Nephron progenitor cell (in vitro differentiated cells): ENCODE measurements around the gene SPOP.

ENCODE experiments used
- DNase-seq: peaks from one replicate; pipeline ENCODE4 v3.0.0; 2021
- H3K27ac Mint-ChIP-seq: 2 replicates; pipeline ENCODE4 v1.8.0; 2021; ENCODE audit warnings: mild to moderate bottlenecking, moderate library complexity, mixed read lengths
- H3K27me3 Mint-ChIP-seq: 2 replicates; pipeline ENCODE4 v1.8.0; 2021; ENCODE audit warnings: mild to moderate bottlenecking, low read depth, mixed read lengths; ENCODE audit not compliant: poor library complexity
- H3K36me3 Mint-ChIP-seq: 2 replicates; pipeline ENCODE4 v1.8.0; 2021; ENCODE audit warnings: low read depth, mixed read lengths
- H3K4me1 Mint-ChIP-seq: 2 replicates; pipeline ENCODE4 v1.8.0; 2021; ENCODE audit warnings: mixed read lengths
- H3K4me3 Mint-ChIP-seq: 2 replicates; pipeline ENCODE4 v1.8.0; 2021; ENCODE audit warnings: mild to moderate bottlenecking, moderate library complexity, mixed read lengths
- H3K9me3 Mint-ChIP-seq: 2 replicates; pipeline ENCODE4 v1.8.0; 2021; ENCODE audit warnings: mild to moderate bottlenecking, moderate library complexity, mixed read lengths
- TF ChIP-seq, protein P1 (sequence below): fragments of 200-600 bp; sonication (generic); IDR thresholded peaks from 2 replicates; pipeline ENCODE4 v1.5.0; 2021; ENCODE audit warnings: antibody characterized with exemption

SPOP gene

DNA sequence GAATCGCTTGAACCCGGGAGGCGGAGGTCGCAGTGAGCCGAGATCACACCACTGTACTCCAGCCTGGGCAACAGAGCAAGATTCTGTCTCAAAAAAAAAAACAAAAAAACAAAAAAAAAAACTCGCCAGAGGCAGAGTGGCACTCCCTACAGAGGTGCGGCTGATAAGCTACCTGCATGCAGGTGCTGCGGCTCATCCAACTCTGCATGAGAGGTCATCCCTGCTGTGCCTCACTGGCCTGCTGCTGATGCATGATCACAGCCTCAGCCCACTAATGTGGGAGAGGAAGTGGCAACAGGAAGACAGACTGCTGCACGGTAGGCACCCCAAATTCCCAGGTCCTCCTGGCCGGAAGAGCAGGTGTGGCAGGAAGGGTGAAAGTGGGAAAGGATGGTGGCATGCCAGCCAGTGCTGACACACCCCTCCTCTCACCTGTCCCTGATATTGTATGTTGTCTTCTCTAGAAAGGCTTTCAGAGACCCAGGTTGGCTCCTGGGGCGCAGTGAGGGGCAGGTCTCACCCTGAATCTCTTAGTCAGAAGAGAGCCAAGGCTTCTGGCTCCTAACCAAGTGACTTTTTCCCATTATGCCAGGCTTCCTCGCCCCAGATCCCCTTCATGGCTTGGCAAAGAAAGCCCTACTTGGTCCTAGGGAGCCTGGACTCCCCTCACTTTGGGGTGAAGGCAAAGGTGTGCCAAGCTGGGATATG lies 90.4 kb downstream of the SPOP start:
- TF ChIP-seq, protein P1, sequence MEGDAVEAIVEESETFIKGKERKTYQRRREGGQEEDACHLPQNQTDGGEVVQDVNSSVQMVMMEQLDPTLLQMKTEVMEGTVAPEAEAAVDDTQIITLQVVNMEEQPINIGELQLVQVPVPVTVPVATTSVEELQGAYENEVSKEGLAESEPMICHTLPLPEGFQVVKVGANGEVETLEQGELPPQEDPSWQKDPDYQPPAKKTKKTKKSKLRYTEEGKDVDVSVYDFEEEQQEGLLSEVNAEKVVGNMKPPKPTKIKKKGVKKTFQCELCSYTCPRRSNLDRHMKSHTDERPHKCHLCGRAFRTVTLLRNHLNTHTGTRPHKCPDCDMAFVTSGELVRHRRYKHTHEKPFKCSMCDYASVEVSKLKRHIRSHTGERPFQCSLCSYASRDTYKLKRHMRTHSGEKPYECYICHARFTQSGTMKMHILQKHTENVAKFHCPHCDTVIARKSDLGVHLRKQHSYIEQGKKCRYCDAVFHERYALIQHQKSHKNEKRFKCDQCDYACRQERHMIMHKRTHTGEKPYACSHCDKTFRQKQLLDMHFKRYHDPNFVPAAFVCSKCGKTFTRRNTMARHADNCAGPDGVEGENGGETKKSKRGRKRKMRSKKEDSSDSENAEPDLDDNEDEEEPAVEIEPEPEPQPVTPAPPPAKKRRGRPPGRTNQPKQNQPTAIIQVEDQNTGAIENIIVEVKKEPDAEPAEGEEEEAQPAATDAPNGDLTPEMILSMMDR: no peak
- no peak overlapping the region for H3K4me3 Mint-ChIP-seq
- H3K9me3 Mint-ChIP-seq: no peaks in the 10 kb centered on the region
- no peak for DNase-seq
- no peaks in the 10 kb centered on the region for H3K27me3 Mint-ChIP-seq
- H3K36me3 Mint-ChIP-seq: peaks cover 14% of the 10 kb centered on the region
- peaks cover 13% of the 10 kb centered on the region for H3K4me1 Mint-ChIP-seq
- H3K27ac Mint-ChIP-seq: no peak overlapping the region

- Mint-ChIP-seq H3K27me3 (no peaks in the 10 kb centered on the region), H3K4me1 (peaks cover 7% of the 10 kb centered on the region), H3K9me3 (no peaks in the 10 kb centered on the region), H3K4me3 (no peak overlapping the region), H3K36me3 (no peaks in the 10 kb centered on the region), H3K27ac (no peak overlapping the region)
- DNase-seq: no peak
- TF ChIP-seq, protein P1: peak; percentile 32
Measured at GRCh38 chr17:49585422-49586027, 92.4 kb downstream of the SPOP start.

- Mint-ChIP-seq H3K27ac (no peak overlapping the region), H3K9me3 (no peaks in the 10 kb centered on the region), H3K4me1 (peaks cover 11% of the 10 kb centered on the region), H3K27me3 (no peaks in the 10 kb centered on the region), H3K4me3 (no peak overlapping the region), H3K36me3 (no peaks in the 10 kb centered on the region)
- TF ChIP-seq, protein P1: no peak
- DNase-seq: no peak
Measured at GRCh38 chr17:49583889-49584288, 94.0 kb downstream of the SPOP start.

- TF ChIP-seq, protein P1: no peak
- H3K4me3 Mint-ChIP-seq: no peak overlapping the region
- peaks cover under 1% of the 10 kb centered on the region for H3K27me3 Mint-ChIP-seq
- peaks cover 11% of the 10 kb centered on the region for H3K4me1 Mint-ChIP-seq
- H3K36me3 Mint-ChIP-seq: no peaks in the 10 kb centered on the region
- no peaks in the 10 kb centered on the region for H3K9me3 Mint-ChIP-seq
- H3K27ac Mint-ChIP-seq: no peak overlapping the region
- DNase-seq: no peak
Measured at GRCh38 chr17:49583226-49583625, 94.7 kb downstream of the SPOP start.

- no peak overlapping the region for H3K4me3 Mint-ChIP-seq
- no peaks in the 10 kb centered on the region for H3K9me3 Mint-ChIP-seq
- H3K36me3 Mint-ChIP-seq: no peaks in the 10 kb centered on the region
- peaks cover 4% of the 10 kb centered on the region for H3K27me3 Mint-ChIP-seq
- no peak overlapping the region for H3K27ac Mint-ChIP-seq
- peaks cover 14% of the 10 kb centered on the region for H3K4me1 Mint-ChIP-seq
- no peak for DNase-seq
- TF ChIP-seq, protein P1: no peak
Measured at GRCh38 chr17:49582789-49583188, 95.1 kb downstream of the SPOP start.
